Heart left ventricle (tissue), 13 donors: Measurements from ENCODE around the gene FBXW4.

Source experiments
- CTCF ChIP-seq, 12 donors: fragments of 200-600 bp; sonication (generic) in 4 of 12; IDR thresholded peaks; one replicate each; pipeline versions ENCODE4 v1.5.0 to v1.8.0; 2018 to 2022; ENCODE audit warnings: antibody characterized with exemption in 12 of 12, mild to moderate bottlenecking in 5 of 12
- POLR2A ChIP-seq, 2 donors: fragments of 450-650 bp; IDR thresholded peaks; one replicate each; pipeline ENCODE4 v1.6.1; 2017; ENCODE audit warnings: antibody characterized with exemption in 2 of 2, mild to moderate bottlenecking in 2 of 2, moderate library complexity in 2 of 2
- donor health status: ischemic (EF 13 %, LVEDD 7.1; RV severe dilation, severe dysfunction).
- donor health status: DM: no; HTN: yes; CAD: no.
- donor health status: DM: no; HTN: no; CAD: no.
- donor health status: ischemic (EF 25% LVEDD 6.9; RV normal size, moderate dysfunction).
- donor health status: ischemic (EF 25% LVEDD 5.7; RV mildly dilated, moderate dysfunction).
- donor health status: ischemic (EF 35%, LVEDD 5.7; RV mildly dilated, moderate dysfunction).
- donor health status: nonischemic (EF 11% LVEDD 7.7; RV severe dilation, severe dysfunction).
- donor health status: DM: yes; HTN: yes; CAD: no.
- donor health status: PGD.
- donor health status: ischemic (EF 29% LVEDD 5.4; RV normal size, mild dysfunction).
- donor health status: nonischemic (EF 23%, LVEDD 6.1; RV moderate dilation, normal function).

- TF ChIP-seq POLR2A (IDR thresholded peaks at IDR 0.05) (no peak), CTCF (IDR thresholded peaks at IDR 0.05) (no peak)
These were observed 106.1 kb downstream of the FBXW4 start for GRCh38 chr10:101588879-101589278.
